ENCODE measurements around the gene ADGRL4.

DNA sequence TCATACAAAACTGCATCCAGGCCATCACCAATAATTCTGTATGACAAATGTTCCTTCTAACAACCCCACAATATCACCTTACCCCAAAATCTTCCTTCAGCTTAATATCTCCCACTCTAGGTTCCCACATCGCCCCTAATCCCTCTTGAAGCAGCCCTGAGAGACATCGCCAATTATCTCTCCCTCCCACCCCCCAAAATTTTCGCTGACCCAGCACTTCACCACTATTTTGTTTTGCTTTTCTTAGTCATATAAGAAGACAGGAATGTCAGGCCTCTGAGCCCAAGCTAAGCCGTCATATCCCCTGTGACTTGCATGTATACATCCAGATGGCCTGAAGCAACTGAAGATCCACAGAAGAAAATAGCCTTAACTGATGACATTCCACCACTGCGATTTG, 126.3 kb downstream of the ADGRL4 start:
- TF ChIP-seq CTCF (IDR thresholded peaks at IDR 0.05; ENCODE audit: low read length) (no peak), EZH2phosphoT487 (IDR thresholded peaks at IDR 0.05; ENCODE audit: low read length) (no peak), EZH2 (optimal IDR thresholded peaks at IDR 0.05; ENCODE audit: low read depth, low read length) (no peak)

Measured in MM.1S (cell line).